Measurements from ENCODE around the gene ELP6.

Gene ELP6

GRCh38 chr3:47541583-47542108, 28.1 kb upstream of the ELP6 start:
- no peak for DNase-seq
- H3K36me3 ChIP-seq (replicated peaks): no peaks in the 10 kb centered on the region
- H3K4me3 ChIP-seq (ENCODE audit: low read depth, low read length): no peak overlapping the region
- H3K27me3 ChIP-seq (replicated peaks): no peaks in the 10 kb centered on the region
- H3K27ac ChIP-seq: no peak overlapping the region
- TF ChIP-seq CTCF (IDR thresholded peaks at IDR 0.05; ENCODE audit: low read depth, low read length, missing control alignments): no peak
- in situ Hi-C loops (cut with HindIII; ENCODE audit: low pct_ligation_motif_present, low sequenced_read_pairs): no loop called here

GRCh38 chr3:47540281-47540680, 26.8 kb upstream of the ELP6 start:
- no peak for TF ChIP-seq CTCF (IDR thresholded peaks at IDR 0.05; ENCODE audit: low read depth, low read length, missing control alignments)
- DNase-seq: no peak
- H3K27me3 ChIP-seq (replicated peaks): no peaks in the 10 kb centered on the region
- H3K4me3 ChIP-seq (ENCODE audit: low read depth, low read length): no peak overlapping the region
- H3K27ac ChIP-seq: no peak overlapping the region
- in situ Hi-C loops (cut with HindIII; ENCODE audit: low pct_ligation_motif_present, low sequenced_read_pairs): no loop called here
- H3K36me3 ChIP-seq (replicated peaks): no peaks in the 10 kb centered on the region

- DNase-seq: no peak
- TF ChIP-seq CTCF (IDR thresholded peaks at IDR 0.05; ENCODE audit: low read depth, low read length, missing control alignments): no peak
- H3K36me3 ChIP-seq (replicated peaks): no peaks in the 10 kb centered on the region
- no peak overlapping the region for H3K4me3 ChIP-seq (ENCODE audit: low read depth, low read length)
- H3K27me3 ChIP-seq (replicated peaks): no peaks in the 10 kb centered on the region
- in situ Hi-C loops (cut with HindIII; ENCODE audit: low pct_ligation_motif_present, low sequenced_read_pairs): no loop called here
- no peak overlapping the region for H3K27ac ChIP-seq
These were observed 23.5 kb upstream of the ELP6 start for GRCh38 chr3:47536967-47537366.

- Histone ChIP-seq H3K36me3 (replicated peaks) (no peaks in the 10 kb centered on the region), H3K4me3 (ENCODE audit: low read depth, low read length) (no peak overlapping the region), H3K27ac (no peak overlapping the region), H3K27me3 (replicated peaks) (no peaks in the 10 kb centered on the region)
- DNase-seq: no peak
- in situ Hi-C loops (cut with HindIII; ENCODE audit: low pct_ligation_motif_present, low sequenced_read_pairs): no loop called here
- no peak for TF ChIP-seq CTCF (IDR thresholded peaks at IDR 0.05; ENCODE audit: low read depth, low read length, missing control alignments)
These were observed 22.8 kb upstream of the ELP6 start for GRCh38 chr3:47536221-47536891.

GRCh38 chr3:47533996-47534454, 20.5 kb upstream of the ELP6 start:
- DNase-seq: no peak
- Histone ChIP-seq H3K27me3 (replicated peaks) (no peaks in the 10 kb centered on the region), H3K27ac (no peak overlapping the region), H3K36me3 (replicated peaks) (no peaks in the 10 kb centered on the region), H3K4me3 (ENCODE audit: low read depth, low read length) (no peak overlapping the region)
- in situ Hi-C loops (cut with HindIII; ENCODE audit: low pct_ligation_motif_present, low sequenced_read_pairs): no loop called here
- no peak for TF ChIP-seq CTCF (IDR thresholded peaks at IDR 0.05; ENCODE audit: low read depth, low read length, missing control alignments)

- Histone ChIP-seq H3K27ac (no peak overlapping the region), H3K36me3 (replicated peaks) (no peaks in the 10 kb centered on the region), H3K4me3 (ENCODE audit: low read depth, low read length) (no peak overlapping the region), H3K27me3 (replicated peaks) (no peaks in the 10 kb centered on the region)
- DNase-seq: no peak
- in situ Hi-C loops (cut with HindIII; ENCODE audit: low pct_ligation_motif_present, low sequenced_read_pairs): no loop called here
- TF ChIP-seq CTCF (IDR thresholded peaks at IDR 0.05; ENCODE audit: low read depth, low read length, missing control alignments): no peak
These were observed 20.0 kb upstream of the ELP6 start for GRCh38 chr3:47533481-47533880.
